Suprapubic skin (tissue), 4 donors: ENCODE data around the gene RAP1A.

Experiments
- CTCF ChIP-seq, 2 donors: fragments of 200-600 bp in 1 of 2; fragments of 450-650 bp in 1 of 2; sonication (generic) in 1 of 2; IDR thresholded peaks; one replicate each; pipeline ENCODE4 v1.5.1; 2016 to 2019; ENCODE audit warnings: antibody characterized with exemption in 2 of 2, mild to moderate bottlenecking in 1 of 2, moderate library complexity in 1 of 2
- POLR2A ChIP-seq, 2 donors: fragments of 450-650 bp; IDR thresholded peaks; one replicate each; pipeline ENCODE4 v1.6.1; 2017; ENCODE audit warnings: antibody characterized with exemption in 2 of 2, mild to moderate bottlenecking in 2 of 2, moderate library complexity in 2 of 2
- POLR2AphosphoS5 ChIP-seq, 3 donors: sonication (generic); formaldehyde crosslinking; IDR thresholded peaks; one replicate each; pipeline ENCODE4 v1.6.1; 2017; ENCODE audit warnings: antibody characterized with exemption in 3 of 3

GRCh38 chr1:111704776-111705175 is 85.2 kb downstream of the RAP1A start:
- TF ChIP-seq CTCF (IDR thresholded peaks at IDR 0.05) = no peak
- TF ChIP-seq POLR2A (IDR thresholded peaks at IDR 0.05) = no peak
- no peak for TF ChIP-seq POLR2AphosphoS5 (IDR thresholded peaks at IDR 0.05)
